Activated CD4-positive, alpha-beta T cell treated with anti-CD3 and anti-CD28 coated beads, Interleukin-2, amount 10 ng/mL, durations not matched to agents 24 days and 14 days (primary cell): ENCODE results near the gene DENND6B. TPM values are rescaled to one million over a fixed set of nuclear protein-coding genes. Genes with fewer than 3 reads are reported as not detected.

Source experiments
- total RNA-seq: library from RNA; stranded (reverse); gene quantifications from 2 replicates; pipeline ENCODE4 v1.2.3, GENCODE V29; 2022

Gene DENND6B
- total RNA-seq, 1 donor from 2014 or later = 2.2 TPM

Other genes with a start within 250 kb of the DENND6B start
- gene MLC1, start 241.6 kb downstream of the DENND6B start, total RNA-seq = not detected in 2 replicates
- gene MOV10L1, start 237.0 kb downstream of the DENND6B start, total RNA-seq = not detected in 2 replicates
- 1.4 and 1.6 TPM in 2 replicates for gene PANX2, start 156.3 kb downstream of the DENND6B start, total RNA-seq
- gene TRABD, start 141.1 kb downstream of the DENND6B start, total RNA-seq = 94.4 and 97.4 TPM in 2 replicates
- gene SELENOO, start 126.0 kb downstream of the DENND6B start, total RNA-seq = 24.0 and 25.2 TPM in 2 replicates
- gene TUBGCP6, start 82.0 kb downstream of the DENND6B start, total RNA-seq = 51.1 and 51.7 TPM in 2 replicates
- gene HDAC10, start 75.7 kb downstream of the DENND6B start, total RNA-seq = 62.2 and 64.6 TPM in 2 replicates
- gene MAPK12, start 65.3 kb downstream of the DENND6B start, total RNA-seq = 20.1 and 21.5 TPM in 2 replicates
- gene MAPK11, start 56.6 kb downstream of the DENND6B start, total RNA-seq = 27.8 and 29.0 TPM in 2 replicates
- gene PLXNB2, start 19.4 kb downstream of the DENND6B start, total RNA-seq = 9.0 and 9.5 TPM in 2 replicates
- 44.0 and 44.1 TPM in 2 replicates for gene PPP6R2, start 16.3 kb upstream of the DENND6B start, total RNA-seq
- gene SBF1, start 148.0 kb upstream of the DENND6B start, total RNA-seq = 108 and 115 TPM in 2 replicates
- 3.0 and 3.2 TPM in 2 replicates for gene ADM2, start 154.5 kb upstream of the DENND6B start, total RNA-seq
- 0.21 and 0.40 TPM in 2 replicates for gene MIOX, start 159.8 kb upstream of the DENND6B start, total RNA-seq
- 78.4 and 79.2 TPM in 2 replicates for gene LMF2, start 180.7 kb upstream of the DENND6B start, total RNA-seq
- 131 and 133 TPM in 2 replicates for gene NCAPH2, start 181.2 kb upstream of the DENND6B start, total RNA-seq
- 5.3 and 11.2 TPM in 2 replicates for gene SCO2, start 198.6 kb upstream of the DENND6B start, total RNA-seq
- 62.1 and 63.0 TPM in 2 replicates for gene TYMP, start 203.0 kb upstream of the DENND6B start, total RNA-seq
- 5.3 and 6.8 TPM in 2 replicates for gene KLHDC7B, start 218.9 kb upstream of the DENND6B start, total RNA-seq
- gene SYCE3, start 235.9 kb upstream of the DENND6B start, total RNA-seq = 0.69 TPM in 1 of 2 replicates, not detected in the other